ENCODE results near the gene ARHGEF4.

ARHGEF4 gene

DNA sequence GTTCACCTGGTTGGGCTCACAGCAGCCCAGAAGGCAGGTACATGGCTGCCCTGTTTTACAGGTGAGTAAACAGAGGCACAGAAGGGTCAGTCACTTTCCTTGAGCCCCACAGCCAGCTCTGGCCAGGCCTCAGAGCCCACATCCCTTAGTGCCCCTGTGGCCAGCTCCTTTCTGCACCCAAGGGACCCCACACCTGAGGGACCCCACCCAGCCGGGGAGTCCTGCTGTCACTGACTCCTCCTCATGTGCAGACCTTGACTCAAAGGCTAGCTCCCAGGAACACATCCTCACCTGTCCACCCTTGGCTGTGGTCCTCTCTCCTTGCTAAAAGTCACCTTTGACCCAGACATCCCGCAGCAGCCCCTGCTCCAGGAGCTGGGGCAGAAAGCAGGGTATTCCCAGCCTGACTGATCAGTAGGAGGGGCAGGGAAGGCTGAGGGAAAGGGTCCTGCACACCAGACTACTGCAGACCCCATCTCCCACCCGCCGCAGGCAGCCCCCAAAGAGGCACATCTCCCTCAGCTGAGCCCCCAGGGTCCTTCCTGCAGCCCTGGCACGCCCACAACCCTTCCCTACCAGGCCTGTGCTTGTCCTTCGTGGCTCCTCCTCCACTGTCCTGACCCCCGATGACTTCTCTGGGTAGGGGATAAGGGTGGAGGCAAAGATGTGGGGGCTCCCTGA is 9.8 kb upstream of the ARHGEF4 start:
- no peak for TF ChIP-seq CTCF (IDR thresholded peaks at IDR 0.05; ENCODE audit: low read length, missing control alignments)
- DNase-seq (ENCODE audit: low read depth): no peak
- no peak overlapping the region for H3K4me3 ChIP-seq (replicated peaks; ENCODE audit: low read depth, low read length)

- H3K4me3 ChIP-seq (replicated peaks; ENCODE audit: low read depth, low read length): no peak overlapping the region
- no peak for TF ChIP-seq CTCF (IDR thresholded peaks at IDR 0.05; ENCODE audit: low read length, missing control alignments)
- peak; percentile 44 for DNase-seq (ENCODE audit: low read depth)
Measured at GRCh38 chr2:130827502-130828251, 9.0 kb upstream of the ARHGEF4 start.

GRCh38 chr2:130828461-130828860 is 8.3 kb upstream of the ARHGEF4 start:
- DNase-seq (ENCODE audit: low read depth): no peak
- TF ChIP-seq CTCF (IDR thresholded peaks at IDR 0.05; ENCODE audit: low read length, missing control alignments): no peak
- H3K4me3 ChIP-seq (replicated peaks; ENCODE audit: low read depth, low read length): no peak overlapping the region

GRCh38 chr2:130829015-130829414 is 7.7 kb upstream of the ARHGEF4 start:
- TF ChIP-seq CTCF (IDR thresholded peaks at IDR 0.05; ENCODE audit: low read length, missing control alignments): no peak
- DNase-seq (ENCODE audit: low read depth): no peak
- no peak overlapping the region for H3K4me3 ChIP-seq (replicated peaks; ENCODE audit: low read depth, low read length)

DNA sequence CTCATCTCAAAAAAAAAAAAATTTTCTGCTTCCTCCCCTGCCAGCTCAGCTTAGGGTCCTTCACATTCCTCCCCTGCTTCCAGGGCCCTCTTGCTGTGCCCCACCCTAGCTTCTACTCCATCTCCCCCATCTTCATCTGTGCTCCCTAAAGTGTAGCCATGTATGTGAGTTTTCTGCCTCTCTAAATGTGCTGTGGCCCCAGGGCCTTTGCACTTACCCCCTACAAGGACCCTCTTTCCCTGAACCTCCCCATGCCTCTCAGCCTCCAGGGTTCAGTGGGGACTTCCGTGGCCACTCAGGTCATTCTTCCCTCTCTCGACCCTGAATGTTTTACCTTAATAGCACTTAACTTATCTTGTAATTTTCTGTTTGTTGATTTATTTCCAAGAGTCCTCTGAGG is 6.2 kb upstream of the ARHGEF4 start:
- DNase-seq (ENCODE audit: low read depth): no peak
- TF ChIP-seq CTCF (IDR thresholded peaks at IDR 0.05; ENCODE audit: low read length, missing control alignments): no peak
- H3K4me3 ChIP-seq (replicated peaks; ENCODE audit: low read depth, low read length): no peak overlapping the region

DNA sequence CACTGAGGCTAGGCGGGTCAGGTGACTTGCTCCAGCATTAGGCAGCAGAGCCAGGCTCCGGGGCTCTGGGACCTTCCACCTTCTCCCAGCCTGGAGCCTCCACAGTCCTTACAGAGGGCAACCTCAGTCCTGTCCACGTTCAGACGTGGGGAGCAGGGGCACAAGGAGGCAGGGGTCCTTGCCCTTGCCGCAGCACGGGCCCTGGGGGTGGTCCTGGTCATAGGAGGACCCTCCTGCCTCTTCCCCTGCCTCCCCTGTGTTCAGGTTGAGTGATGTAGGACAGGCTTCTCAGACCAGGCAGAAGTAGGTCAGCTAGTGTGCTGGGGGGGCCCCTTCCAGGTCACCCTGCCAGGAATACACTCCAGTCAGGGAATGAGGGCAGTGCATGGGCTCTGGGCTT is 5.4 kb upstream of the ARHGEF4 start:
- H3K4me3 ChIP-seq (replicated peaks; ENCODE audit: low read depth, low read length): no peak overlapping the region
- no peak for DNase-seq (ENCODE audit: low read depth)

More for the DNA sequence above, 5.4 kb upstream of the ARHGEF4 start:
- no peak for TF ChIP-seq CTCF (IDR thresholded peaks at IDR 0.05; ENCODE audit: low read length, missing control alignments)

All from fibroblast of pulmonary artery (primary cell).